ENCODE measurements around the gene NKX2-3.

GRCh38 chr10:99534450-99534938 lies 1.8 kb downstream of the NKX2-3 start:
- TF ChIP-seq CTCF (IDR thresholded peaks at IDR 0.05) (no peak), REST (IDR thresholded peaks at IDR 0.05; ENCODE audit: insufficient read depth in 1 of 2, low read depth in 2 of 2, low read length in 1 of 2) (no peak)

All from Panc1 (cell line).